Cardiac muscle cell (in vitro differentiated cells and primary cell): ENCODE results near the gene VAMP2. TPM values are rescaled to one million over a fixed set of nuclear protein-coding genes. Genes with fewer than 3 reads are reported as not detected.
A peak's percentile ranks its signal among the peaks of the same experiment; 100 is the strongest.

ENCODE experiments used
- DNase-seq, 2 donors: peaks; one replicate each; pipeline versions ENCODE4 v3.0.0 to v3.0.0-alpha.2; 2010 to 2017; ENCODE audit warnings: low read depth in 1 of 2, low spot score in 1 of 2
- H3K27ac ChIP-seq: fragments of 200-600 bp; sonication (generic); 2 replicates; pipeline ENCODE4 v1.5.1; 2016
- H3K27me3 ChIP-seq: fragments of 200-600 bp; sonication (generic); 2 replicates; pipeline ENCODE4 v1.6.0; 2016; ENCODE audit warnings: control low read depth
- H3K36me3 ChIP-seq: fragments of 200-600 bp; sonication (generic); 2 replicates; pipeline ENCODE4 v1.5.1; 2016; ENCODE audit warnings: control low read depth
- H3K4me1 ChIP-seq: fragments of 200-600 bp; sonication (generic); 2 replicates; pipeline ENCODE4 v1.8.1; 2017; ENCODE audit warnings: low read depth, mild to moderate bottlenecking, mixed run types
- H3K4me3 ChIP-seq: fragments of 200-600 bp; sonication (generic); 2 replicates; pipeline ENCODE4 v1.5.1; 2016; ENCODE audit warnings: mild to moderate bottlenecking
- H3K9me3 ChIP-seq: fragments of 200-600 bp; sonication (generic); 2 replicates; pipeline ENCODE4 v1.5.1; 2017; ENCODE audit warnings: low read depth, mild to moderate bottlenecking, control low read depth
- CTCF ChIP-seq: IDR thresholded peaks from 2 replicates; pipeline ENCODE4 v1.5.1; 2012; ENCODE audit warnings: low read depth, mild to moderate bottlenecking, low read length
- polyA plus RNA-seq: library from polyadenylated mRNA; unstranded; fragments of >200 nt; fragmentation: Nextera tagmentation; extraction: Ambion mirVana; gene quantifications from 2 replicates; pipeline ENCODE4 v1.2.1, GENCODE V29; 2016
- total RNA-seq: library from RNA; depleted of rRNA; stranded (reverse); fragments of >200 nt; gene quantifications from 2 replicates; pipeline ENCODE4 v1.2.3, GENCODE V29; 2016

The VAMP2 gene
- total and polyA plus RNA-seq, 2 experiments from 2014 or later: 35.7 to 102 TPM

GRCh38 chr17:8187517-8188262, 24.9 kb upstream of the VAMP2 start:
- Histone ChIP-seq H3K36me3 (no peaks in the 10 kb centered on the region), H3K27ac (peak overlapping the region; percentile 71), H3K9me3 (no peaks in the 10 kb centered on the region), H3K27me3 (no peaks in the 10 kb centered on the region), H3K4me3 (peak overlapping the region; percentile 80), H3K4me1 (peaks cover 10% of the 10 kb centered on the region)
- no peak for TF ChIP-seq CTCF
- peak; percentile 94 to 99 for DNase-seq

DNA sequence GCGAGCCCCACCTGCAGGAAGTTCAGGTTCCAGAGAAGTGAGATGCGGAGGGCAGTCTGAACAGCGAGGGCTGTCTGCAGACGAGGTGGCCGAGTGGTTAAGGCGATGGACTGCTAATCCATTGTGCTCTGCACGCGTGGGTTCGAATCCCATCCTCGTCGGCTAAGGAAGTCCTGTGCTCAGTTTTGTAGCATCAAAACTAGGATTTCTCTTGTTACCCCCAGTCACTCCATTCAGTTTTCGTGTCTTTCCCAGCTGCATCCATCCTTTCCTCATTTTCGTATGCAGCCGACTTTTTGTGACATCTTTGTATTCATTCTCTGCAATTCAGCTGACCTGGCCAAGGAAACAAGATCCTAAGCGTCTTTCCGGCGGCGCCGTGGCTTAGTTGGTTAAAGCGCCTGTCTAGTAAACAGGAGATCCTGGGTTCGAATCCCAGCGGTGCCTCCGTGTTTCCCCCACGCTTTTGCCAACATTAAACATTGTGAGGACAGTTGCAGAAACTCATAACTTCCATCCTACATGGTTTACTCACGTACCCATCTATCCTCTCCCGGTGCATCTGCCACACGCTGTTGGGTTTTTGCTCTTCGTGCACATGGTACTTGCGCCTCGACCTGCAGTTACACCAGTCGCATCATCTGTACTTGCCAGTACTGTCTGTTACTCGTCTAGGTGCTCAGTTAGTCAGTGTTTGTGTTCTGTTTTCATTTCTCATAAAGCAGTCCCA, 24.2 kb upstream of the VAMP2 start:
- H3K4me3 ChIP-seq: peak overlapping the region; percentile 80
- H3K9me3 ChIP-seq: no peaks in the 10 kb centered on the region
- peak; percentile 34 for TF ChIP-seq CTCF
- H3K4me1 ChIP-seq: peaks cover 10% of the 10 kb centered on the region
- H3K36me3 ChIP-seq: no peaks in the 10 kb centered on the region
- DNase-seq: peak; percentile 91 to 96
- no peaks in the 10 kb centered on the region for H3K27me3 ChIP-seq
- H3K27ac ChIP-seq: peak overlapping the region; percentile 71

- H3K27me3 ChIP-seq: no peaks in the 10 kb centered on the region
- H3K4me3 ChIP-seq: peak overlapping the region; percentile 80
- no peak for TF ChIP-seq CTCF
- H3K9me3 ChIP-seq: no peaks in the 10 kb centered on the region
- peaks cover 10% of the 10 kb centered on the region for H3K4me1 ChIP-seq
- H3K27ac ChIP-seq: peak overlapping the region; percentile 55
- no peak for DNase-seq
- H3K36me3 ChIP-seq: no peaks in the 10 kb centered on the region
Observed at GRCh38 chr17:8186446-8186786, 23.7 kb upstream of the VAMP2 start.

DNA sequence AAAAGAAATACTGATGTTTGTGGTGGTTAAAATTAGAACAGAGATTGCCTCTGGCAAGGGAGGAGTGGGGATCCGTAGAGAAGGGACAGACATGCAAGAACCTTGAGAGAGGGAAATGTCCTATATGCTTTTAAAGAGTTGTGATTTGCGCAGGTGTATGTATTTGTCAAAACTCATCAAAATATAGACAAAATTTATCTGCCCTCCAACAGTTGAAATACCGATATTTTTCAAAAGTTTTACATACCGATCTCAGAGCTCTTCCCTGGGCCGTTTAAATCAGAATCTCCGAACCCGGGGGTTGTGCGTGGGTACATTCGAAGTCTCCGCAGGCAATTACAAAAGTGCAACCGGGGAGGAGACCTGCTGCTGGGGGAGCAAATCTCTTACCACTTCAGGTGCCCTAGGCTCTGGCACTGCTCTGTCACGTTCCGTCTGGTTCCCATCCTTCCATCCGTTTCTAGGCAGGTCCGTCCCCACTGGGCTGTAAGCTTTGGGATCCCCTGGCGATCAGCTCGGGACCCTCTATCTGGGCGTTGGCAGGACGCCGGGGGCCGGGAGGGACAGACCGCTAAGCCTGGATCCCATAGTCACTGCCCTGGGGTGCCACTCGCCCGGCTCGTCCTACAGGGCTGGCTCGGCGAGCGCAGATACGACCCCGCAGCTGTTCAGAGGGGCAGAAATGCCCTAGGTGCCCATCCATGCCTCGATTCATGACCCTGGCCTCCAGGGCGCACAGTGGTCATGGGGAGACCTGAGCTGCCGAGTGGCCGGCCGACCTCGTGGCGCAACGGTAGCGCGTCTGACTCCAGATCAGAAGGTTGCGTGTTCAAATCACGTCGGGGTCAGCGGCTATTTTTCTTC, 23.1 kb upstream of the VAMP2 start:
- no peaks in the 10 kb centered on the region for H3K36me3 ChIP-seq
- peaks cover 10% of the 10 kb centered on the region for H3K4me1 ChIP-seq
- H3K27me3 ChIP-seq: no peaks in the 10 kb centered on the region
- DNase-seq: peak; percentile 77 to 81
- peak overlapping the region; percentile 80 for H3K4me3 ChIP-seq
- no peaks in the 10 kb centered on the region for H3K9me3 ChIP-seq
- peak overlapping the region; percentile 55 for H3K27ac ChIP-seq
- TF ChIP-seq CTCF: no peak

GRCh38 chr17:8176998-8177731, 14.4 kb upstream of the VAMP2 start:
- Histone ChIP-seq H3K36me3 (no peaks in the 10 kb centered on the region), H3K4me1 (peaks cover 24% of the 10 kb centered on the region), H3K27me3 (no peaks in the 10 kb centered on the region), H3K4me3 (peak overlapping the region; percentile 37), H3K27ac (peak overlapping the region; percentile 90), H3K9me3 (no peaks in the 10 kb centered on the region)
- TF ChIP-seq CTCF: no peak
- DNase-seq: no peak
